ENCODE results near the gene CDKN2AIP. TPM values are rescaled to one million over a fixed set of nuclear protein-coding genes. Genes with fewer than 3 reads are reported as not detected.
"Not testable (repeated sequence)": the region's sequence is repeated elsewhere in the genome, so short reads cannot be mapped to it uniquely, and the experiment has no call there.

CDKN2AIP gene
- total RNA-seq, 1 donor from 2014 or later: 35.3 TPM

- Histone ChIP-seq H3K9ac (no peak overlapping the region), H3K4me2 (no peak overlapping the region), H3F3A (ENCODE audit: low read depth) (no peaks in the 10 kb centered on the region), H3K9me3 (ENCODE audit: low read depth) (no peaks in the 10 kb centered on the region), H3K27ac (no peak overlapping the region), H3K4me3 (no peak overlapping the region), H2AFZ (replicated peaks) (no peak overlapping the region), H3K4me1 (no peaks in the 10 kb centered on the region), H3K36me3 (no peaks in the 10 kb centered on the region), H3K79me2 (ENCODE audit: low read depth) (no peaks in the 10 kb centered on the region), H4K20me1 (ENCODE audit: low read depth) (no peaks in the 10 kb centered on the region), H3K27me3 (no peaks in the 10 kb centered on the region)
- no peak for DNase-seq (ENCODE audit: low spot score)
- Mint-ChIP-seq H3K9me3 (no peaks in the 10 kb centered on the region), H3K36me3 (peaks cover 11% of the 10 kb centered on the region), H3K4me3 (no peak overlapping the region), H3K27ac (no peak overlapping the region), H3K4me1 (no peaks in the 10 kb centered on the region), H3K27me3 (ENCODE audit: insufficient read depth, low read depth) (peaks cover 2% of the 10 kb centered on the region)
- TF ChIP-seq CTCF (IDR thresholded peaks at IDR 0.05): no peak
- no peak for TF ChIP-seq EZH2 (IDR thresholded peaks at IDR 0.05)
- no peak for TF ChIP-seq EZH2phosphoT487 (IDR thresholded peaks at IDR 0.05)
Measured at GRCh38 chr4:183458005-183458404, 13.6 kb downstream of the CDKN2AIP start.

- H4K20me1 ChIP-seq (ENCODE audit: low read depth); H3K27ac Mint-ChIP-seq; H3K27me3 Mint-ChIP-seq (ENCODE audit: insufficient read depth, low read depth); H3K9me3 ChIP-seq (ENCODE audit: low read depth); H3K9me3 Mint-ChIP-seq; H3K79me2 ChIP-seq (ENCODE audit: low read depth); H3K27me3 ChIP-seq; H3K9ac ChIP-seq; H3K4me1 Mint-ChIP-seq; H3K4me1 ChIP-seq; H3K36me3 ChIP-seq; H3K4me3 ChIP-seq; H3K4me3 Mint-ChIP-seq; H2AFZ ChIP-seq (replicated peaks); H3K27ac ChIP-seq; DNase-seq (ENCODE audit: low spot score); H3F3A ChIP-seq (ENCODE audit: low read depth); H3K4me2 ChIP-seq: not testable (repeated sequence)
- peaks cover 22% of the 10 kb centered on the region for H3K36me3 Mint-ChIP-seq
Measured at GRCh38 chr4:183463903-183464619, 19.6 kb downstream of the CDKN2AIP start.

DNA sequence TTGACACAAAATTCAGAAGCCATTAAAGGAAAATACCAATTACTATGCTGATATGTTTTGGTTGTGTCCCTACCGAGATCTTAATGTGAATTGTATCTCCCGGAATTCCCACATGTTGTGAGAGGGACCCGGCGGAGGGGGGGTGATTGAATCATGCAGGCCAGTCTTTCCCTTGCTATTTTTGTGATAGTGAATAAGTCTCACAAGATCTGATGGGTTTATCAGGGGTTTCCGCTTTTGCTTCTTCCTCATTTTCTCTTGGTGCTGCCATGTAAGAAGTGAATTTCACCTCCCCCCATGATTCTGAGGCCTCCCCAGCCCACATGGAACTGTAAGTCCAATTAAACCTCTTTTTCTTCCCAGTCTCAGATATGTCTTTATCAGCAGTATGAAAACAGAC lies 21.4 kb downstream of the CDKN2AIP start:
- not testable (repeated sequence) for DNase-seq (ENCODE audit: low spot score); H3K36me3 ChIP-seq; H3K9me3 Mint-ChIP-seq; H3K27ac ChIP-seq; H3F3A ChIP-seq (ENCODE audit: low read depth); H3K79me2 ChIP-seq (ENCODE audit: low read depth); H3K4me1 ChIP-seq; H3K4me3 ChIP-seq; H3K27me3 Mint-ChIP-seq (ENCODE audit: insufficient read depth, low read depth); H3K27me3 ChIP-seq; H3K9me3 ChIP-seq (ENCODE audit: low read depth); H2AFZ ChIP-seq (replicated peaks); H3K9ac ChIP-seq; H3K4me3 Mint-ChIP-seq; H3K4me2 ChIP-seq; H4K20me1 ChIP-seq (ENCODE audit: low read depth); H3K4me1 Mint-ChIP-seq; H3K27ac Mint-ChIP-seq
- H3K36me3 Mint-ChIP-seq: peaks cover 22% of the 10 kb centered on the region

GRCh38 chr4:183467246-183467645 lies 22.8 kb downstream of the CDKN2AIP start:
- Histone ChIP-seq H4K20me1 (ENCODE audit: low read depth) (no peaks in the 10 kb centered on the region), H3F3A (ENCODE audit: low read depth) (no peaks in the 10 kb centered on the region), H2AFZ (replicated peaks) (no peak overlapping the region), H3K9ac (no peak overlapping the region), H3K4me1 (no peaks in the 10 kb centered on the region), H3K36me3 (no peaks in the 10 kb centered on the region), H3K4me2 (no peak overlapping the region), H3K27ac (no peak overlapping the region), H3K79me2 (ENCODE audit: low read depth) (no peaks in the 10 kb centered on the region), H3K9me3 (ENCODE audit: low read depth) (no peaks in the 10 kb centered on the region), H3K27me3 (no peaks in the 10 kb centered on the region), H3K4me3 (no peak overlapping the region)
- no peak for TF ChIP-seq CTCF (IDR thresholded peaks at IDR 0.05)
- no peak for TF ChIP-seq EZH2 (IDR thresholded peaks at IDR 0.05)
- TF ChIP-seq EZH2phosphoT487 (IDR thresholded peaks at IDR 0.05): no peak
- H3K27ac Mint-ChIP-seq: no peak overlapping the region
- DNase-seq (ENCODE audit: low spot score): no peak
- peaks cover 4% of the 10 kb centered on the region for H3K9me3 Mint-ChIP-seq
- no peak overlapping the region for H3K4me3 Mint-ChIP-seq
- H3K4me1 Mint-ChIP-seq: no peaks in the 10 kb centered on the region
- peaks cover 22% of the 10 kb centered on the region for H3K36me3 Mint-ChIP-seq
- peaks cover 3% of the 10 kb centered on the region for H3K27me3 Mint-ChIP-seq (ENCODE audit: insufficient read depth, low read depth)
